SK-N-SH treated with all-trans-retinoic acid at 6 μM for 48 hours (cell line): Measurements from ENCODE around the gene PPAT.
"Not testable (repeated sequence)": the region's sequence is repeated elsewhere in the genome, so short reads cannot be mapped to it uniquely, and the experiment has no call there.

Experiments used
- ATAC-seq: fragments of 200-7000 bp; cut with Tn5 transposase; 3 replicates; pipeline ENCODE4 v1.9.1; 2020; ENCODE audit warnings: mild to moderate bottlenecking, moderate library complexity
- ARNTL ChIP-seq: fragments of 450-650 bp; formaldehyde crosslinking; IDR thresholded peaks from 2 replicates; pipeline ENCODE4 v1.5.0; 2020; ENCODE audit warnings: low read depth, mild to moderate bottlenecking, moderate library complexity, borderline replicate concordance
- BACH2 ChIP-seq: fragments of 250-450 bp; sonication (Bioruptor Pico); IDR thresholded peaks from 2 replicates; pipeline ENCODE4 v1.9.0; 2021; ENCODE audit warnings: mild to moderate bottlenecking, borderline replicate concordance
- CREB5 ChIP-seq: fragments of 250-450 bp; sonication (Bioruptor Pico); IDR thresholded peaks from 2 replicates; pipeline ENCODE4 v1.5.1; 2020; ENCODE audit warnings: low read depth, mild to moderate bottlenecking, moderate library complexity
- CSDC2 ChIP-seq: fragments of 250-450 bp; sonication (Bioruptor Pico); IDR thresholded peaks from 2 replicates; pipeline ENCODE4 v1.5.0; 2020; ENCODE audit warnings: mild to moderate bottlenecking, moderate library complexity
- ESRRG ChIP-seq: fragments of 250-450 bp; sonication (Bioruptor Pico); IDR thresholded peaks from 2 replicates; pipeline ENCODE4 v1.6.1; 2021; ENCODE audit warnings: mild to moderate bottlenecking
- GLIS3 ChIP-seq: fragments of 250-450 bp; sonication (Bioruptor Pico); IDR thresholded peaks from 2 replicates; pipeline ENCODE4 v1.5.0; 2020; ENCODE audit warnings: mild to moderate bottlenecking, moderate library complexity
- ISL1 ChIP-seq: fragments of 250-450 bp; sonication (Bioruptor Pico); IDR thresholded peaks from 2 replicates; pipeline ENCODE4 v2.1.2; 2022; ENCODE audit warnings: mild to moderate bottlenecking, moderate library complexity
- OSR1 ChIP-seq: fragments of 250-450 bp; sonication (Bioruptor Pico); IDR thresholded peaks from 2 replicates; pipeline ENCODE4 v1.8.0; 2022; ENCODE audit warnings: moderate library complexity, mild to moderate bottlenecking, inconsistent platforms
- PATZ1 ChIP-seq: fragments of 250-450 bp; sonication (Bioruptor Pico); IDR thresholded peaks from 2 replicates; pipeline ENCODE4 v1.8.0; 2020; ENCODE audit warnings: mild to moderate bottlenecking, moderate library complexity, borderline replicate concordance
- POU6F1 ChIP-seq: fragments of 250-450 bp; sonication (Bioruptor Pico); IDR thresholded peaks from 2 replicates; pipeline ENCODE4 v1.8.0; 2021; ENCODE audit warnings: low read depth, mild to moderate bottlenecking, moderate library complexity, borderline replicate concordance
- PPARA ChIP-seq: fragments of 250-450 bp; sonication (Bioruptor Pico); IDR thresholded peaks from 2 replicates; pipeline ENCODE4 v1.5.0; 2020; ENCODE audit warnings: mild to moderate bottlenecking, borderline replicate concordance
- RARB ChIP-seq: fragments of 250-450 bp; sonication (Bioruptor Pico); IDR thresholded peaks from 2 replicates; pipeline ENCODE4 v1.8.0; 2021; ENCODE audit warnings: mild to moderate bottlenecking, moderate library complexity
- SNAI2 ChIP-seq: fragments of 250-450 bp; sonication (Bioruptor Pico); IDR thresholded peaks from 2 replicates; pipeline ENCODE4 v1.5.0; 2020; ENCODE audit warnings: mild to moderate bottlenecking, moderate library complexity
- TCF4 ChIP-seq: fragments of 250-450 bp; sonication (Bioruptor Pico); IDR thresholded peaks from 2 replicates; pipeline ENCODE4 v1.8.0; 2021; ENCODE audit warnings: mild to moderate bottlenecking, moderate library complexity, borderline replicate concordance
- TOX ChIP-seq: fragments of 250-450 bp; sonication (Bioruptor Pico); IDR thresholded peaks from 2 replicates; pipeline ENCODE4 v1.8.0; 2021; ENCODE audit warnings: mild to moderate bottlenecking, moderate library complexity, borderline replicate concordance
- TSHZ2 ChIP-seq: fragments of 250-450 bp; sonication (Bioruptor Pico); IDR thresholded peaks from 2 replicates; pipeline ENCODE4 v1.5.0; 2020; ENCODE audit warnings: mild to moderate bottlenecking, moderate library complexity
- ZC3H10 ChIP-seq: fragments of 250-450 bp; sonication (Bioruptor Pico); IDR thresholded peaks from 2 replicates; pipeline ENCODE4 v1.5.1; 2021; ENCODE audit warnings: mild to moderate bottlenecking, moderate library complexity
- ZFP3 ChIP-seq: fragments of 250-450 bp; sonication (Bioruptor Pico); IDR thresholded peaks from 2 replicates; pipeline ENCODE4 v1.5.0; 2020; ENCODE audit warnings: mild to moderate bottlenecking, moderate library complexity
- ZFP30 ChIP-seq: fragments of 450-650 bp; formaldehyde crosslinking; IDR thresholded peaks from 2 replicates; pipeline ENCODE4 v1.5.0; 2022; ENCODE audit warnings: mild to moderate bottlenecking, moderate library complexity
- ZNF565 ChIP-seq: fragments of 450-650 bp; formaldehyde crosslinking; conservative IDR thresholded peaks from 2 replicates; pipeline ENCODE4 v1.5.0; 2020; ENCODE audit warnings: low read depth, mild to moderate bottlenecking, moderate library complexity
- ZNF70 ChIP-seq: fragments of 450-650 bp; formaldehyde crosslinking; IDR thresholded peaks from 2 replicates; pipeline ENCODE4 v1.5.0; 2020; ENCODE audit warnings: mild to moderate bottlenecking, moderate library complexity
- ZNF8 ChIP-seq: fragments of 450-650 bp; formaldehyde crosslinking; IDR thresholded peaks from 2 replicates; pipeline ENCODE4 v1.5.0; 2020; ENCODE audit warnings: mild to moderate bottlenecking, moderate library complexity

Gene PPAT

GRCh38 chr4:56370377-56370776 lies 65.0 kb downstream of the PPAT start:
- no peak for ATAC-seq
- TF ChIP-seq ZFP30: no peak
- TF ChIP-seq ESRRG (CRISPR knock-in tag): no peak
- no peak for TF ChIP-seq TSHZ2
- TF ChIP-seq ZC3H10 (CRISPR knock-in tag): no peak
- TF ChIP-seq TOX (CRISPR knock-in tag): no peak
- TF ChIP-seq ZFP3 (CRISPR knock-in tag): no peak
- TF ChIP-seq PATZ1: no peak
- TF ChIP-seq GLIS3 (CRISPR knock-in tag): no peak
- no peak for TF ChIP-seq SNAI2
- no peak for TF ChIP-seq PPARA (CRISPR knock-in tag)

GRCh38 chr4:56362981-56363380 lies 72.4 kb downstream of the PPAT start:
- ATAC-seq: not testable (repeated sequence)

- TF ChIP-seq BACH2 (CRISPR knock-in tag) (no peak), ZNF70 (CRISPR knock-in tag) (no peak), CSDC2 (CRISPR knock-in tag) (no peak), OSR1 (no peak), RARB (CRISPR knock-in tag) (no peak), ISL1 (CRISPR knock-in tag) (no peak), ZFP3 (CRISPR knock-in tag) (no peak), PPARA (CRISPR knock-in tag) (no peak), POU6F1 (CRISPR knock-in tag) (no peak), ZNF8 (CRISPR knock-in tag) (no peak), PATZ1 (no peak), ZFP30 (no peak), TSHZ2 (no peak), ZNF565 (no peak), SNAI2 (no peak), TCF4 (no peak), GLIS3 (CRISPR knock-in tag) (no peak), CREB5 (CRISPR knock-in tag) (no peak), TOX (CRISPR knock-in tag) (no peak), ARNTL (CRISPR knock-in tag) (no peak)
- TF ChIP-seq, all 23 proteins: peak for 0
- no peak for ATAC-seq
These were observed 75.3 kb downstream of the PPAT start for GRCh38 chr4:56360071-56360470.
